Activated CD4-positive, alpha-beta memory T cell treated with anti-CD3 and anti-CD28 coated beads, Interleukin-2, amount 10 ng/mL, durations not matched to agents 7 days and 5 days (primary cell): Measurements from ENCODE around the gene CGN. TPM values are rescaled to one million over a fixed set of nuclear protein-coding genes. Genes with fewer than 3 reads are reported as not detected.

Experiments used
- CTCF ChIA-PET: fragments of 350-600 bp; sonication (Branson Sonifier 250); formaldehyde crosslinking; loops from one replicate; lab custom pipeline; 2021; ENCODE audit warnings: antibody characterized with exemption, inconsistent platforms; lab: Charles Lee
- POLR2A ChIA-PET: fragments of 350-600 bp; sonication (Branson Sonifier 250); formaldehyde crosslinking; loops from one replicate; lab custom pipeline; 2021; ENCODE audit warnings: antibody characterized with exemption; lab: Charles Lee
- DNase-seq: peaks from one replicate; pipeline ENCODE4 v3.0.0-alpha.2; 2020
- H3K27ac Mint-ChIP-seq: one replicate; pipeline ENCODE4 v1.8.0; 2021; ENCODE audit warnings: mild to moderate bottlenecking, mixed read lengths
- H3K27me3 Mint-ChIP-seq: one replicate; pipeline ENCODE4 v1.8.0; 2021; ENCODE audit warnings: mixed read lengths
- H3K36me3 Mint-ChIP-seq: one replicate; pipeline ENCODE4 v1.8.0; 2021; ENCODE audit warnings: low read depth, mixed read lengths
- H3K4me1 Mint-ChIP-seq: one replicate; pipeline ENCODE4 v1.8.0; 2021; ENCODE audit warnings: mixed read lengths
- H3K4me3 Mint-ChIP-seq: one replicate; pipeline ENCODE4 v1.8.0; 2021; ENCODE audit warnings: mild to moderate bottlenecking, mixed read lengths
- H3K9me3 Mint-ChIP-seq: one replicate; pipeline ENCODE4 v1.8.0; 2021; ENCODE audit warnings: mixed read lengths
- total RNA-seq, 2 experiments: library from RNA; stranded (reverse); gene quantifications; one replicate each; pipeline ENCODE4 v1.2.3, GENCODE V29; 2021

Gene CGN
- total RNA-seq, 2 experiments from 2014 or later = 0.43 to 0.96 TPM

GRCh38 chr1:151546011-151546925 is 35.1 kb downstream of the CGN start:
- Mint-ChIP-seq H3K4me1 (peaks cover 17% of the 10 kb centered on the region), H3K36me3 (no peaks in the 10 kb centered on the region), H3K4me3 (no peak overlapping the region), H3K27me3 (peaks cover 5% of the 10 kb centered on the region), H3K9me3 (no peaks in the 10 kb centered on the region), H3K27ac (no peak overlapping the region)
- DNase-seq = no peak
- CTCF ChIA-PET = interaction anchor here (1.2 kb wide), 1 partner anchor 47 kb away, joined by 3 read pairs; no protein-coding TSS in a partner anchor
- POLR2A ChIA-PET = no interaction called here

GRCh38 chr1:151547119-151547899 is 36.1 kb downstream of the CGN start:
- no peaks in the 10 kb centered on the region for H3K36me3 Mint-ChIP-seq
- DNase-seq = no peak
- POLR2A ChIA-PET = no interaction called here
- CTCF ChIA-PET = interaction anchor here (1.4 kb wide), 1 partner anchor 12 kb away, joined by 3 read pairs; no protein-coding TSS in a partner anchor
- H3K4me1 Mint-ChIP-seq = peaks cover 10% of the 10 kb centered on the region
- H3K27ac Mint-ChIP-seq = no peak overlapping the region
- H3K4me3 Mint-ChIP-seq = no peak overlapping the region
- H3K9me3 Mint-ChIP-seq = no peaks in the 10 kb centered on the region
- H3K27me3 Mint-ChIP-seq = no peaks in the 10 kb centered on the region

- Mint-ChIP-seq H3K27ac (no peak overlapping the region), H3K4me3 (no peak overlapping the region), H3K4me1 (peaks cover 10% of the 10 kb centered on the region), H3K9me3 (no peaks in the 10 kb centered on the region), H3K27me3 (no peaks in the 10 kb centered on the region), H3K36me3 (no peaks in the 10 kb centered on the region)
- CTCF ChIA-PET = interaction anchor here (1.4 kb wide), 1 partner anchor 13 kb away, joined by 3 read pairs; no protein-coding TSS in a partner anchor
- POLR2A ChIA-PET = interaction anchor here (1.0 to 1.5 kb wide), 2 partner anchors 16 to 72 kb away, joined by 3 to 4 read pairs; no protein-coding TSS in a partner anchor
- no peak for DNase-seq
Observed at GRCh38 chr1:151547900-151548230, 36.7 kb downstream of the CGN start.

DNA sequence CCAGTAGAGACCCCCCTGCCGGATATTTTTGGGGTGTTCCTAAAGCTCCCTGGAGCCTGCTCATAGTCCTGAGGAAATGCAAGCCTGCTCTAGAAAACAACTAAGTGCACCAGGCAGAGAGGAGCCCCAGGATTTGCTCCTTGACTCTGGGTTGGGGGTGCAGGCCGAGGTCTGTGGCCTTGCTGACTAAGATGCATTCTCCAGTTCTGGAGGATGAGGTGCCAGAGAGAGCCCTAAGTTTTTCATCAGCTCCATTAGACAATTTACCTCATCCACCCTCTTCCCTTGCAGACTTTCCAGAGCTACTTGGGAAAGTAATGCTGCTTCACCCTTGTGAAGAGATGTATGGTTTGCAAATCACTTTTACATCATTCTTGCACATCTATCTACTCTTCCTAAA is 38.0 kb downstream of the CGN start:
- no peak for DNase-seq
- no peaks in the 10 kb centered on the region for H3K9me3 Mint-ChIP-seq
- H3K4me3 Mint-ChIP-seq = no peak overlapping the region
- no peaks in the 10 kb centered on the region for H3K27me3 Mint-ChIP-seq
- ChIA-PET CTCF (interaction anchor here (0.8 kb wide), 1 partner anchor 248 kb away, joined by 3 read pairs; no protein-coding TSS in a partner anchor), POLR2A (interaction anchor here (0.6 to 1.5 kb wide), 2 partner anchors 8 to 15 kb away, joined by 3 to 4 read pairs; no protein-coding TSS in a partner anchor)
- no peak overlapping the region for H3K27ac Mint-ChIP-seq
- peaks cover 12% of the 10 kb centered on the region for H3K4me1 Mint-ChIP-seq
- no peaks in the 10 kb centered on the region for H3K36me3 Mint-ChIP-seq

- Mint-ChIP-seq H3K27me3 (no peaks in the 10 kb centered on the region), H3K4me3 (no peak overlapping the region), H3K27ac (no peak overlapping the region), H3K9me3 (no peaks in the 10 kb centered on the region), H3K4me1 (peaks cover 9% of the 10 kb centered on the region), H3K36me3 (no peaks in the 10 kb centered on the region)
- ChIA-PET POLR2A (no interaction called here), CTCF (interaction anchor here (0.5 kb wide), 1 partner anchor 159 kb away, joined by 4 read pairs; no protein-coding TSS in a partner anchor)
- DNase-seq = no peak
Observed at GRCh38 chr1:151553659-151554058, 42.5 kb downstream of the CGN start.

DNA sequence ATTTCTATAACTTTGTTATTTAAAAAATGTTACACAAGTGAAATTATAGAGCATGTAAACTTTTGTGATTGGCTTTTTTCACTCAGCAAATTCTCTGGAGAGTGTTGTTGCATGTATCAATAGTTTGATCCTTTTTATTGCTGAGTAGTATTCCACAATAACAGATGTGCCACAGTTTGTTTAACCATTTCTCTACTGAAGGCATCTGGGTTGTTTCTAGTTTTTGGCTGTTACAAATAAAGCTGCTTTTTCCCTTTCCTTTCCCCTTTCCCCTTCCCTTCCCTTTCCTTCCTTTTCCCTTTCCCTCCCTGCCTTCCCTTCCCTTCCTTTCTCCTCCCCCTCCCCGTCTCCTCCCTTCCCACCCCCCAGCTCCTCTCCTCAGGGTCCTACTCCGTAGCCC is 44.9 kb downstream of the CGN start:
- Mint-ChIP-seq H3K4me1 (peaks cover 9% of the 10 kb centered on the region), H3K27ac (no peak overlapping the region), H3K36me3 (no peaks in the 10 kb centered on the region), H3K27me3 (no peaks in the 10 kb centered on the region), H3K9me3 (no peaks in the 10 kb centered on the region), H3K4me3 (no peak overlapping the region)
- DNase-seq = no peak
- CTCF ChIA-PET = interaction anchor here (0.8 to 1.2 kb wide), 2 partner anchors 15 to 17 kb away, joined by 3 to 4 read pairs; no protein-coding TSS in a partner anchor
- POLR2A ChIA-PET = no interaction called here

DNA sequence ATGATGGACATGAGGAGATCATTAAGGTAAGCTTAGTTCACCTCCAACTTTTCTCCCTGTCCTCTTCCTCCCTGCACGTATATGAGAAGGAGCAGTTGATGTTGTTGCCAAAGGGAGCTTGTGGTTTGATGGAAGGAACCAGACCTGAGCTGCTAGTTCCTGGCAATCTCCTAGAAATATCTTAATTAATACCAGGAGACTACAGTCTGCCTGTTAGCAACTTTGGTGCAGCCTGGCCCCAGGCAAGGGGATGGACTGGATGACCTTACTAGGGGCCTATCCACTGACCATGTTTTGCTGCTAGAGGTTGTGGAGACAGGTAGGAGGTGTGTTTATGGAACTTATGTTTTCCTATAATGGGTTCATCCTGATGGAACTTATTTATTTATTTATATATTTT is 51.5 kb downstream of the CGN start:
- ChIA-PET POLR2A (no interaction called here), CTCF (interaction anchor here (1.1 kb wide), 1 partner anchor 31 kb away, joined by 3 read pairs; no protein-coding TSS in a partner anchor)
- peaks cover 3% of the 10 kb centered on the region for H3K36me3 Mint-ChIP-seq
- DNase-seq = no peak
- no peaks in the 10 kb centered on the region for H3K9me3 Mint-ChIP-seq
- H3K4me3 Mint-ChIP-seq = no peak overlapping the region
- peaks cover 5% of the 10 kb centered on the region for H3K4me1 Mint-ChIP-seq
- H3K27me3 Mint-ChIP-seq = no peaks in the 10 kb centered on the region
- no peak overlapping the region for H3K27ac Mint-ChIP-seq

DNA sequence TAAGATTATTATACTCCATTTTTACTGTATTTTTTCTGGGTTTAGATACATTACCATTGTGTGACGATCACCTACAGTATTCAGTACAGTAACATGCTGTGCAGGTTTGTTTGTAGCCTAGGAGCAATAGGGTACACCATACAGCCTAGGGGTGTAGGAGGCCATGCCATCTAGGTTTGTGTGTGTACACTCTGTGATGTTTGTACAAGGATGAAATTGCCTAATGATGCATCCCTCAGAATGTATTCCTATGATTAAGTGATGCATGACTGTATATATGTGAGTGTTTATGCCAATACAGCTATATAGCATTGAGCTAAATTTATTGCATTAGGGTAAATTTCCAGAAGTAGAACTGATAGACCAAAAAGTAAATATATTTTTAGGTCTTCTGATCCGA is 52.2 kb downstream of the CGN start:
- peaks cover 6% of the 10 kb centered on the region for H3K4me1 Mint-ChIP-seq
- H3K4me3 Mint-ChIP-seq = no peak overlapping the region
- POLR2A ChIA-PET = interaction anchor here (1.8 kb wide), 1 partner anchor 15 kb away, joined by 4 read pairs; no protein-coding TSS in a partner anchor
- DNase-seq = no peak
- peaks cover 3% of the 10 kb centered on the region for H3K36me3 Mint-ChIP-seq
- H3K27me3 Mint-ChIP-seq = no peaks in the 10 kb centered on the region
- H3K9me3 Mint-ChIP-seq = no peaks in the 10 kb centered on the region
- H3K27ac Mint-ChIP-seq = no peak overlapping the region
- CTCF ChIA-PET = no interaction called here

GRCh38 chr1:151565502-151566189 is 54.5 kb downstream of the CGN start:
- ChIA-PET CTCF (interaction anchor here (1.4 kb wide), 1 partner anchor 28 kb away, joined by 3 read pairs; no protein-coding TSS in a partner anchor), POLR2A (no interaction called here)
- peaks cover 3% of the 10 kb centered on the region for H3K36me3 Mint-ChIP-seq
- no peak for DNase-seq
- no peak overlapping the region for H3K27ac Mint-ChIP-seq
- H3K27me3 Mint-ChIP-seq = no peaks in the 10 kb centered on the region
- peaks cover 19% of the 10 kb centered on the region for H3K4me1 Mint-ChIP-seq
- no peak overlapping the region for H3K4me3 Mint-ChIP-seq
- no peaks in the 10 kb centered on the region for H3K9me3 Mint-ChIP-seq

DNA sequence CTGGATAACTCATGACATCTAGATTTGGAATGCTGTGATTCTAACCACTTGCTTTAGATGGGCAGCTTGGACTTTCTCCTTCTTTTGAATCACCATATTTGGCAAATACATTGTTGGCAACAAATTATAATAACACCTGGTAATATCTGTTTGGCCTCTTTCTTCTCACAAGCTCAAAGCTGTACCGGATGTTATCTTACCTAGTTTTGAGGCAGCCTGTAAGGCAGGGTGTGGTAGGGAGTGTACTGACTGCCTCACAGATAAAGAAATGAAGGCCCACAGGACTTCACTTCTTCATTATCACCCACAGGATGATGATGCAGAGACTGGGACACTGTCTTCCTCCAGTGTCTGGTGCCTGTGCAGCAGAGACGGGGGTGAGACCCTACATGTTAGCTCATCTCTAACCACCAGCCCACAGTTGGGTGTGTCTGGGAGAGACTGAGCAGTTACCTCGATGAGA is 57.5 kb downstream of the CGN start:
- peaks cover 6% of the 10 kb centered on the region for H3K36me3 Mint-ChIP-seq
- DNase-seq = peak; percentile 36
- H3K4me1 Mint-ChIP-seq = peaks cover 21% of the 10 kb centered on the region
- no peaks in the 10 kb centered on the region for H3K9me3 Mint-ChIP-seq
- H3K4me3 Mint-ChIP-seq = no peak overlapping the region
- POLR2A ChIA-PET = interaction anchor here (0.8 to 1.3 kb wide), 3 partner anchors 11 to 28 kb away, joined by 3 to 5 read pairs (median 3); no protein-coding TSS in a partner anchor
- CTCF ChIA-PET = interaction anchor here (1.7 kb wide), 1 partner anchor 11 kb away, joined by 5 read pairs; no protein-coding TSS in a partner anchor
- peak overlapping the region; percentile 41 for H3K27ac Mint-ChIP-seq
- no peaks in the 10 kb centered on the region for H3K27me3 Mint-ChIP-seq

GRCh38 chr1:151570819-151571218 is 59.6 kb downstream of the CGN start:
- CTCF ChIA-PET = interaction anchor here (1.0 to 1.3 kb wide), 2 partner anchors 20 to 23 kb away, joined by 3 to 6 read pairs; no protein-coding TSS in a partner anchor

More at GRCh38 chr1:151570819-151571218, 59.6 kb downstream of the CGN start:
- Mint-ChIP-seq H3K4me1 (peaks cover 43% of the 10 kb centered on the region), H3K27me3 (no peaks in the 10 kb centered on the region), H3K9me3 (no peaks in the 10 kb centered on the region), H3K4me3 (no peak overlapping the region), H3K27ac (no peak overlapping the region), H3K36me3 (peaks cover 20% of the 10 kb centered on the region)
- POLR2A ChIA-PET = no interaction called here
- DNase-seq = no peak
